Activated naive CD4-positive, alpha-beta T cell treated with anti-CD3 and anti-CD28 coated beads, Interleukin-2, amount 10 ng/mL, durations not matched to agents 7 days and 5 days (primary cell): ENCODE data around the gene AQP12A.
"Not testable (repeated sequence)": the region's sequence is repeated elsewhere in the genome, so short reads cannot be mapped to it uniquely, and the experiment has no call there.

Experiments
- CTCF ChIA-PET: fragments of 350-600 bp; sonication (Branson Sonifier 250); formaldehyde crosslinking; loops from one replicate; lab custom pipeline; 2021; ENCODE audit warnings: antibody characterized with exemption; lab: Charles Lee
- DNase-seq: peaks from one replicate; pipeline ENCODE4 v3.0.0-alpha.2; 2020
- H3K27ac Mint-ChIP-seq: one replicate; pipeline ENCODE4 v1.8.0; 2021; ENCODE audit warnings: mild to moderate bottlenecking, moderate library complexity, mixed read lengths
- H3K27me3 Mint-ChIP-seq: one replicate; pipeline ENCODE4 v1.8.0; 2021; ENCODE audit warnings: mild to moderate bottlenecking, mixed read lengths
- H3K36me3 Mint-ChIP-seq: one replicate; pipeline ENCODE4 v1.8.0; 2021; ENCODE audit warnings: mixed read lengths
- H3K4me1 Mint-ChIP-seq: one replicate; pipeline ENCODE4 v1.8.0; 2021; ENCODE audit warnings: mixed read lengths
- H3K4me3 Mint-ChIP-seq: one replicate; pipeline ENCODE4 v1.8.0; 2021; ENCODE audit warnings: mild to moderate bottlenecking, moderate library complexity, mixed read lengths
- H3K9me3 Mint-ChIP-seq: one replicate; pipeline ENCODE4 v1.8.0; 2021; ENCODE audit warnings: mixed read lengths

Gene AQP12A

DNA sequence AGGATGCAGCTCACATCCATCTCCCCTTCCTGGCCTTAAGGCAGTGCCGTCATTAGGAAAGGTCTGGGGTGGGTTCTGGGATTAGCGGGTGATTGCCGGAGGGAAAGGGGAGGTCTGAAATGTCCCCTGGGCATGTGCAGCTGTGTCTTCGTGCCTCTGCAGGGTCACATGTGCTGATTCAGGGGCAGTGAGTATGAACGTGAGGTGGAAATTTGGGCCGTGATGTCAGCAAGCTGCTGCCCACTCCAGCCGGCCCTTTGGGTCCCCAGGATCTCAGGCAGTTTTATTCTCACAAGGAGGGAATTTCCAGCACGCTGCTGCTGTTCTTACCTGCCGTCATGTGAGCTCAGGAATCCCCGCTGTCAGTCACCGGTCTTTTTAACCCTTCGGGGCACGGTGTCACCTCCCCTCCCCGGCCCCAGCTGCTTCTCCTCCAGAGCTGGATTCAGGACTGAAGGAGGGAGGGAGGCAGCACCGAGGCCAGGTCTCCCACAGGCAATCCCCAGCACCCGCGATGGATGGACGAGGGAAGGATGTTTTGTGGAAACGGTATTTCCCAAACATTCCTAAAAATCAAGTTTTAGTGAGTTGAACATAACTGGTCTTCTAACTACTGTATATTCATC is 42.9 kb upstream of the AQP12A start:
- no peak overlapping the region for H3K4me3 Mint-ChIP-seq
- H3K27me3 Mint-ChIP-seq: peaks cover 64% of the 10 kb centered on the region
- CTCF ChIA-PET: no interaction called here
- H3K4me1 Mint-ChIP-seq: peaks cover 7% of the 10 kb centered on the region
- no peaks in the 10 kb centered on the region for H3K9me3 Mint-ChIP-seq
- DNase-seq: no peak
- H3K27ac Mint-ChIP-seq: no peak overlapping the region
- no peaks in the 10 kb centered on the region for H3K36me3 Mint-ChIP-seq

DNA sequence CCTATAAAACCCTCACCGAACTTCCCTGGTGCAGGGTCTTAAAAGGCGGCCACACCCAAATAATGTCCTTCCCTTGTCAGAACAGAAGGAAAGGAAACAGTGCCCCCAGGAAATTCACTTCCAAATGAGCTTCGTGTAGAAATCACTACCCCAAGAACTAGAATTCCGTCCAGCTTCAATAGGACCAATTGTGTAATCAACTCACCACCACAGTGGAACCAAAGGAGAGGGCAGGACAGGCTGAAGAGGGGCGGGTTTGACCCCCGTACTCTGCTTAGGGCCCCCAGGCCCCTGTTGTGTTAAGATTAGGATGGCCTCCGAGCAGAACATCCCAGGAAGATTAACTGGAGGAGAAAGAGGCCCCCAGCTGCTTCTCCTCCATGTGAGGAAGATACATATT is 42.3 kb upstream of the AQP12A start:
- CTCF ChIA-PET: no interaction called here
- H3K4me3 Mint-ChIP-seq: no peak overlapping the region
- H3K27ac Mint-ChIP-seq: no peak overlapping the region
- H3K9me3 Mint-ChIP-seq: no peaks in the 10 kb centered on the region
- DNase-seq: no peak
- H3K27me3 Mint-ChIP-seq: peaks cover 66% of the 10 kb centered on the region
- H3K36me3 Mint-ChIP-seq: no peaks in the 10 kb centered on the region
- peaks cover 7% of the 10 kb centered on the region for H3K4me1 Mint-ChIP-seq

DNA sequence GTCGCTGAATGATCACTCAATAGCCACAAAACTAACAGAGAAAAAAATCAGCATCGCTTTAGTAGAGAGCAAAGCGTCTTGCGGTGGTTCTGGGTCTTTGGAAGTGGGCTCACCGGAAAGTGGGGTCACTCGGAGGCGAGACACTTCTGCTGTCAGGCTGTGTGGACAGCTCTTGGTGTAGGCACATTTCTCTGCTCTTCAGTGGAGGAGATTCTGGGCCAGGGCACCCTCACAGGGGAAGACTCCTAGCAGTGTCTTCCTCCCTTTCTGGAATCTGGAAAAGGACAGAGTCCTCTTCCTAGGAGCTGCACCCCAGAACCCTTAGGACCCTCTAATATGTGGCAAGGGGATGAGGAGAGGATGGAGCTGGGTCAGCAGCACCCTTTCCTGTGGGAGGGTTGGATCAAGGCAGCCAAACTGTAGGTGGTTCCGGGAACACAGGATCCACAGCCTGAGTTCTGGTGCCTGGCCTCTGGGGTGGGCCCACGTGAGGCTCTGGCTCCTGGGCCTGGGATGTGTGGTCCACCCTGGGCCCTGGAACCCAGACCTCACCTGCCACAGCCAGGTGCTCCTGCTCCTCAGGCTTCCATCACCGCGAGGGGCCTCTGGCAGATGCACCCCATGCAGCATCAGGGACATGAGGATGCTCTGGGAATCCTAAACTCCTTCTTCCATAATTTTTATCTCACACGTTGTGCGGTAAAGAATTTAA is 41.3 kb upstream of the AQP12A start:
- H3K27ac Mint-ChIP-seq: no peak overlapping the region
- H3K4me1 Mint-ChIP-seq: peaks cover 13% of the 10 kb centered on the region
- H3K9me3 Mint-ChIP-seq: no peaks in the 10 kb centered on the region
- DNase-seq: no peak
- H3K4me3 Mint-ChIP-seq: no peak overlapping the region
- H3K27me3 Mint-ChIP-seq: peaks cover 76% of the 10 kb centered on the region
- H3K36me3 Mint-ChIP-seq: no peaks in the 10 kb centered on the region
- CTCF ChIA-PET: no interaction called here

DNA sequence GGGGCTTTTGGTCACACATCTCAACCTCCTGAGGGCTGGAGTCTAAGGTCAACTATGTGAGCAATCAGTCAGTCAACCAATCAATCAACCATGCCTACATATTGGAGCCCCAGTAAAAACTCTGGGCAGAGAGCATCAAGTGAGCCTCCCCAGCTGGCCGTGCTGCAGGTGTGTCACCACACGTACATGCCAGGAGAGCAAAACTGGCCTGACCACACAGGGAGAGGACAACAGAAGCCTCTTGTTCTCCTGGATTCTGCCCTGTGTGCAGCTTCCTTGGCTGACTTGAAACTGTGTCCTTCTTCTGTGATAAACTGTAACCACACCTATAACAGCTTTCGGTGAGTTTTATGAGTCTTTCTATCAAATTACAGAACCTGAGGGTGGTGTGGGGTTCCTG is 40.5 kb upstream of the AQP12A start:
- no peaks in the 10 kb centered on the region for H3K9me3 Mint-ChIP-seq
- H3K36me3 Mint-ChIP-seq: no peaks in the 10 kb centered on the region
- H3K4me3 Mint-ChIP-seq: no peak overlapping the region
- no peak for DNase-seq
- CTCF ChIA-PET: no interaction called here
- H3K4me1 Mint-ChIP-seq: peaks cover 10% of the 10 kb centered on the region
- H3K27me3 Mint-ChIP-seq: peaks cover 83% of the 10 kb centered on the region
- no peak overlapping the region for H3K27ac Mint-ChIP-seq

DNA sequence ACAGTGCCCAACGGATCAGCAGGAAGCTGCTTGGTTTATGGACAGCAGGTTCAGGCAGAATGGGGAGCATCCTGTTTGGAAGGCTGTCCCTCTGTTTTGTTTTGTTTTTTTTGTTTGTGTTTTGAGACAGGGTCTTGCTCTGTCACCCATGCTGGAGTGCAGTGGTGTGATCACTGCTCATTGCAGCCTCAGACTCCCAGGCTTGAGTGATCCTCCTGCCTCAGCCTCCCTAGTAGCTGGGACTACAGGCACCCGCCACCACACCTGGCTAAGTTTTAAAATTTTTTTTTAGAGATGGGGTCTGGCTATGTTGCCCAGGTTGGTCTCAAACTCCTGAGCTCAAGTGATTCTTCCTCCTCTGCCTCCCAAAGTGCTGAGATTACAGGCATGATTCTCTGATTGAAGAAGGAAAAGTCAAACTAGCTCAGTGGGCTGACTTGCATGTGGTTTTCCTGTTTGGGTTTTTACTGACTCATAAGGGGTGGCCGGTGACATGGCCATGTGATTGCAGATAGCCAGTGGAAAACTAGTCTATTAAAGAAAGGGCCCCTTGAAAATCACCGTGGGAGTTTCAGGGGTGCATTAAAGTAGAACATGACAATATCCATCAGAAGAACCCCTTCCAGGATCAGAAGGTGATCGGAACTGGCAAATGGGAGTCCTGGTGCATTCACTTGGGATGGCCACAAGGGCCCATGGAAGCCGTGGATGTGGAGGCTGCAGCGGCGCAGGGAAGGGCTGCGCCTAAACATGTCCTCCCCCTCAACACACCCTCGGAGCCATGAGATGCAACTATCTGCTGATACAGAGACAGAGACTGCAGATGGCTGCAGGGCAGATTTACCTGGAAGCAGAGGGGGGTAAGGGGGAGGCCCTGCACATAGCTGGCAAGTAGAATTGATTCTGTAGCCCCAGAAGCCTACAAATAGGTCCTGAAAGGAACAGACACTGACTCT is 35.5 kb upstream of the AQP12A start:
- Mint-ChIP-seq H3K27ac (no peak overlapping the region), H3K4me1 (peaks cover 12% of the 10 kb centered on the region), H3K4me3 (no peak overlapping the region), H3K27me3 (peaks cover 57% of the 10 kb centered on the region), H3K9me3 (no peaks in the 10 kb centered on the region), H3K36me3 (no peaks in the 10 kb centered on the region)
- no peak for DNase-seq
- CTCF ChIA-PET: no interaction called here

DNA sequence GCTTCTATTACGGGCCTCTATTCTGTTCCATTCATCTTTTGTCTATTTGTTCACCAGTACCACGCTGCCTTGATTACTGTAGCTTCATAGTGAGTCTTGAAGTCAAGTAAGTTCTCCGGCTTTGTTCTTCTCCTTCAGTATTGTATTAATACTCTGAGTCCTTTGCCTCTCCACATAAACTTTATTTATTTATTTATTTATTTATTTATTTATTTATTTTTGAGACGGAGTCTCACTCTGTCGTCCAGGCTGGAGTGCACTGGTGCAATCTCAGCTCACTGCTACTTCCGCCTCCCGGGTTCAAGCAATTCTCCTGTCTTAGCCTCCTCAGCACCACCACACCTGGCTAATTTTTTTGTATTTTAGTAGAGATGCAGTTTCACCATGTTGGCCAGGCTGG is 31.8 kb upstream of the AQP12A start:
- H3K4me3 Mint-ChIP-seq, CTCF ChIA-PET, DNase-seq, H3K36me3 Mint-ChIP-seq, H3K27ac Mint-ChIP-seq, H3K9me3 Mint-ChIP-seq: not testable (repeated sequence)
- Mint-ChIP-seq H3K27me3 (peaks cover 54% of the 10 kb centered on the region), H3K4me1 (peaks cover 11% of the 10 kb centered on the region)

DNA sequence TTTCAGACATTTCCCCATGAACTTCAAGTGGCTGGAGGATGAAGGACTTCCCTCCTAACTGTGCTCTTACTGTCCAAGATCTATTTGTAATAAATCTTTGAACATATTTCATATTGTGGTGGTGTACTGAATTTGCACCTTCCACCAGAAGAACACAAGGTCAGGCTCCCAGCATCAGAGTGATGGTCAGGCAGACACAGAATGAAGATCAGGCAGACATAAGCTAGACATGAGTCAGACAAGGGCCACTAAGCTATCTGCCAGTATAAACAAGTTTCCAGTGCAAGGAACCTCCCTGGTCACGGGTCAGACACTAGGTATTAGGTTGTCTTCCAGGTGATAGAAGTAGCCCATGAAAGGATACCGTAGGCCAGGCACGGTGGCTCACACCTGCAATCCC is 29.0 kb upstream of the AQP12A start:
- Mint-ChIP-seq H3K4me1 (no peaks in the 10 kb centered on the region), H3K4me3 (no peak overlapping the region), H3K27ac (no peak overlapping the region), H3K9me3 (peaks cover 7% of the 10 kb centered on the region), H3K36me3 (no peaks in the 10 kb centered on the region), H3K27me3 (peaks cover 45% of the 10 kb centered on the region)
- CTCF ChIA-PET: no interaction called here
- DNase-seq: no peak

DNA sequence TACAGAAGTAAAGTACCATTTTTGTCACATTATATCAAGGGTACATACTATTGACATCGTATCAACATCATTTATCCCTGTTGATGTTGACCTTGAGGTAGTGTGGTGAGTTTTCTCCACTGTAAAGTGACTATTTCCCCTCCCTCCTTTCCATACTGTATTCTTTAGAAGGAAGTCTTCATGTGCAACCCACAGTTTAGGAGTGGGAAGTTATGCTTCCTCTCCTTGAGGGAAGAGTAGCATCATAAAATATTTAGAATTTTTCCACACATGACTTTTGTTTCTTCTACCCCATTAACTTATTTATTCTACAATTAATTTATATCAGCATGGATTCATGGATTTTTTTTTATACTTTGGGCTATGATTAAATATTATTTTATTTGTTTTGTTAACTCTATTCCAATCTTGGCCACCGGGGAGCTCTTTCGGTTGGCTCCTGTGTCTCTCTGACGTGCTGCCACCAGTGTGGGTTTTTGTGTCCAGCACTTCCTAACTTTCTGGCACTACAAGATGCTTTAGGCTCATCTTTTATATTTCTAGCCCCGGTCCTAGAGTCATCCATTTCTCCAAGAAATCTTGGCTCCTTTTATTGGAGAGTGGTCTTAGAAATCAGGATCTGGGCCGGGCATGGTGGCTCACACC is 28.0 kb upstream of the AQP12A start:
- H3K4me1 Mint-ChIP-seq: no peaks in the 10 kb centered on the region
- DNase-seq: no peak
- CTCF ChIA-PET: interaction anchor here (0.9 kb wide), 1 partner anchor 9 kb away, joined by 3 read pairs; no protein-coding TSS in a partner anchor
- no peak overlapping the region for H3K27ac Mint-ChIP-seq
- peaks cover 7% of the 10 kb centered on the region for H3K9me3 Mint-ChIP-seq
- H3K27me3 Mint-ChIP-seq: peaks cover 38% of the 10 kb centered on the region
- no peak overlapping the region for H3K4me3 Mint-ChIP-seq
- no peaks in the 10 kb centered on the region for H3K36me3 Mint-ChIP-seq

DNA sequence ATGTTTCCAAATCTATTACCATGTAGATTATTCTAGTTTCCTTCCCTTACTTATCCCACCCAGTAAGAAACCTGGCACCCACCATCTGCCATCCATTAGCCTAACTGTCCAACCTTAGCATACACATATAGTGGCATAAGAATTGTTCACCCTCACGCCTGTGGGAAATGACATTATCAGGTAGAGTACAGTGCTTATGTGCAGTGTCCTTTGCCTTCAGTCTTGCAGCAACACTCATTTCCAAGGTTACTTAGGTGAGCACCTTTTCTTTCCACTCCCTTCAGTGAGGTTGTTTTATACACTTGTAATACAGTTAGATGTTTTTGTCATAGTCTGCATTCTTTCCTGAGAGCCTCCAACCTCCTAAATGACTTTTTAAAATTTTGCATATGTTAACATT is 27.0 kb upstream of the AQP12A start:
- Mint-ChIP-seq H3K4me3 (no peak overlapping the region), H3K27me3 (peaks cover 44% of the 10 kb centered on the region), H3K9me3 (peaks cover 7% of the 10 kb centered on the region), H3K27ac (no peak overlapping the region), H3K4me1 (no peaks in the 10 kb centered on the region), H3K36me3 (no peaks in the 10 kb centered on the region)
- DNase-seq: no peak
- CTCF ChIA-PET: no interaction called here

DNA sequence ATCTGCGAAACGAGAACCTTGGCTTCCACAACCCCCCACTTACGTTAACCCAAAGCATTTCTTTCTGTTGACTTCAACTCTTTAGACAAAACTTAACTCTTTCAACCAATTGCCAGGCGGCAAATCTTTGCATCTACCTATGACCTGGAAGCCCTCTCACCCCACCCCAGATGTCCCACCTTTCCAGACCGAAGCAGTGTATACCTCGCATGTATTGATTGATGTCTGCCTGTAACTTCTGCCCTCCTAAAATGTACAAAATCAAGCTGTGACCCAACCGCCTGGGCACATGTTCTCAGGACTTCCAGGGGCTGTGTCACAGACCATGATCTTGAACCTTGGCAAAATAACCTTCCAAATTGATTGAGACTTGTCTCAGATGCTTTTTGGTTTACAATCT is 21.3 kb upstream of the AQP12A start:
- peaks cover 70% of the 10 kb centered on the region for H3K27me3 Mint-ChIP-seq
- H3K4me3 Mint-ChIP-seq: no peak overlapping the region
- H3K27ac Mint-ChIP-seq: no peak overlapping the region
- no peak for DNase-seq
- no peaks in the 10 kb centered on the region for H3K4me1 Mint-ChIP-seq
- no peaks in the 10 kb centered on the region for H3K36me3 Mint-ChIP-seq
- CTCF ChIA-PET: no interaction called here
- no peaks in the 10 kb centered on the region for H3K9me3 Mint-ChIP-seq

DNA sequence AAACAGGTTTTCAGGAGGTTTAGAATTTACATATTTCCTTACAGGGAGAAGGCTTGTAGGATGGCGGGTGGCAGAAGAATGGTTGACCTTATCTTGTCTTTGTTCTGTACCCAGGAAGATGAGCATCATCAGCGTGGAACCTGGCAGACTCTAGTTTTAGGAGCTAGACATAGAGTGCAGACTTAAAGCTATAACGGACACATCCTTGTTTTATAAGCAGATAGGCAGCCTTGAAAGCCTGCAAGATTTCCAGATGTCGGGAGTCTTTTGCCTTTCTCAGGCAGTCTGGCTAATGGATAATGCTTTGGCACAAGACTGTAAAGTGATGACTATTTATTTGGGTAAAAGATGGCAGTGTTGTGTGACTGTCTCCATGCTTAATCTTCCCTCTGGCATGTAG is 20.7 kb upstream of the AQP12A start:
- no peak overlapping the region for H3K4me3 Mint-ChIP-seq
- CTCF ChIA-PET: interaction anchor here (0.5 kb wide), 1 partner anchor 644 kb away, joined by 3 read pairs; no protein-coding TSS in a partner anchor
- no peaks in the 10 kb centered on the region for H3K9me3 Mint-ChIP-seq
- H3K4me1 Mint-ChIP-seq: no peaks in the 10 kb centered on the region
- H3K27ac Mint-ChIP-seq: no peak overlapping the region
- no peaks in the 10 kb centered on the region for H3K36me3 Mint-ChIP-seq
- peaks cover 66% of the 10 kb centered on the region for H3K27me3 Mint-ChIP-seq
- no peak for DNase-seq

DNA sequence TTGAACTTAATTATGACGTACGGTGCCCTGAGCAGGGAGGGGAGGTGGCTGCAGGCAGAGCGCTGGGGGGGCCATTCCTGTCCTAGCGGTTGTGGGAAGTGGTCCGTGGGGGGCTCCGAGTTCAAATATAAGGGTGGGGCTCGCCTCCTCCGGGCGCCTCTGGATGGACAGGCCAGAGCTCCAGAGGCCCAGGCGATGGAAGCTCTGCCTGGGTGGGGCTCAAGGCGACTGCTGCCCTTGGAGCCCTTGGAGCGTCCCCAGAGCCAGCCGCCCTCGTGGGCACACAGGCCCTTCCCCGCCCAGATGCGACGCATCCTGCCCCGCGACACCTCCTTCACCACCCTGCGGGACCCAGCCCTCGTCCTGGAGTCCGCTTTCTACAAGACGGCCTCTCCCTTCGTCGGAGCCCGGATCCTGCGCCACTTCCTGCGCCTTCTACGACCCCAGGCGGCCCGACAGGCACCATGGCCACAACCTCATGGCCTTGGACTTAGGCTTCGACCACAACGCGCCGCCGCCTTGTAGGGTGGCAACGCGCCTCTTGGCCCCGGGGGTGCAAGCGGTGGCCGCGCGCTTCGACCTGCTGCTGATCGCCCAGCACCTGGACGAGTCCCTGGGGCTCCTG is 19.5 kb upstream of the AQP12A start:
- Mint-ChIP-seq H3K27me3 (peaks cover 56% of the 10 kb centered on the region), H3K36me3 (no peaks in the 10 kb centered on the region), H3K4me3 (no peak overlapping the region), H3K27ac (no peak overlapping the region), H3K9me3 (no peaks in the 10 kb centered on the region), H3K4me1 (no peaks in the 10 kb centered on the region)
- CTCF ChIA-PET: interaction anchor here (0.6 to 1.4 kb wide), 2 partner anchors 8 to 103 kb away, joined by 3 read pairs; no protein-coding TSS in a partner anchor
- no peak for DNase-seq

DNA sequence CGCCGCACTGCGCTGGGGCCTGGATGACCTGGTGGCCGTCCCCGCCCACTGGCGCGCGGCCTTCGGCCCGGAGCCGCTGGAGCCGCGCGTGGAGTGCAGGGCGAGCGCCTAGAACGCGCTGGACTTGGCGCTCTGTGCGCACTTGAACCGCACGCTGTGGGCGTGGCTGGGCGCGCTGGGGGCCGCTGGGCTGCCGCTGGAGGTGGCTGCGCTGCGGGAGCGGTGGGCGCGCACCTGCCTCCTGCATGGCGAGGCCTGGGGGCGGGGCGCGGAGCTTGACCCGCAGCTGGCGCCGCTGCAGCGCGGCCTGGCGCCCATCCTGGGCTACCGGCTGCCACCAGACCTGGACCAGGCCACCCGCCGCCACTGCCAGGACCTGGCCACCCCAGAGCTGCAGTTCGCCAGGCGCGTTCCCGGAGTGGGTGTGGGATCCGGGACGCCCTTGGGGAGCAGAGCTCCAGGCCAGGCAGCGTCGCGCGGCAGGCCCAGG is 18.9 kb upstream of the AQP12A start:
- Mint-ChIP-seq H3K4me3 (no peak overlapping the region), H3K4me1 (no peaks in the 10 kb centered on the region), H3K36me3 (no peaks in the 10 kb centered on the region), H3K27ac (no peak overlapping the region), H3K27me3 (peaks cover 56% of the 10 kb centered on the region), H3K9me3 (no peaks in the 10 kb centered on the region)
- no peak for DNase-seq
- CTCF ChIA-PET: interaction anchor here (0.6 to 1.4 kb wide), 2 partner anchors 9 to 103 kb away, joined by 3 read pairs; no protein-coding TSS in a partner anchor
